ENCODE data around the gene CYP20A1. TPM values are rescaled to one million over a fixed set of nuclear protein-coding genes. Genes with fewer than 3 reads are reported as not detected.
"Not testable (repeated sequence)": the region's sequence is repeated elsewhere in the genome, so short reads cannot be mapped to it uniquely, and the experiment has no call there.

CYP20A1 gene
- total RNA-seq, 4 donors from 2014 or later = 30.5 to 45.1 (median 32.6) TPM

- H3K9me3 ChIP-seq = no peaks in the 10 kb centered on the region
- TF ChIP-seq POLR2AphosphoS5 (IDR thresholded peaks at IDR 0.05) (no peak), EP300 (IDR thresholded peaks at IDR 0.05) (no peak), CTCF (IDR thresholded peaks at IDR 0.05) (no peak), POLR2A (IDR thresholded peaks at IDR 0.05) (no peak)
- H3K36me3 ChIP-seq = peaks cover 0 to 98% of the 10 kb centered on the region in 2 donors
- H3K4me3 ChIP-seq = no peak overlapping the region
- ATAC-seq = no peak
- H3K27me3 ChIP-seq = no peaks in the 10 kb centered on the region
- H3K4me1 ChIP-seq = no peaks in the 10 kb centered on the region
- 60 to 83% methylated on average over 1 to 6 of the region's 6 CpGs for WGBS, 2 donors (ENCODE audit: low coverage in 1 of 2)
- H3K27ac ChIP-seq = no peak overlapping the region
These were observed 41.7 kb downstream of the CYP20A1 start for GRCh38 chr2:203280428-203281064.

GRCh38 chr2:203282101-203282500, 43.3 kb downstream of the CYP20A1 start:
- no peaks in the 10 kb centered on the region for H3K4me1 ChIP-seq
- 86 to 100% methylated on average over 2 to 4 of the region's 7 CpGs for WGBS, 2 donors (ENCODE audit: low coverage in 1 of 2)
- no peaks in the 10 kb centered on the region for H3K27me3 ChIP-seq
- no peak overlapping the region for H3K4me3 ChIP-seq
- H3K9me3 ChIP-seq = no peaks in the 10 kb centered on the region
- TF ChIP-seq POLR2AphosphoS5 (IDR thresholded peaks at IDR 0.05) (no peak), CTCF (IDR thresholded peaks at IDR 0.05) (no peak), EP300 (IDR thresholded peaks at IDR 0.05) (no peak), POLR2A (IDR thresholded peaks at IDR 0.05) (no peak)
- peaks cover 0 to 98% of the 10 kb centered on the region in 2 donors for H3K36me3 ChIP-seq
- no peak overlapping the region for H3K27ac ChIP-seq
- ATAC-seq = no peak

GRCh38 chr2:203286532-203286931, 47.7 kb downstream of the CYP20A1 start:
- no peaks in the 10 kb centered on the region for H3K4me1 ChIP-seq
- peaks cover 0 to 85% of the 10 kb centered on the region in 2 donors for H3K36me3 ChIP-seq
- H3K27me3 ChIP-seq = no peaks in the 10 kb centered on the region
- ATAC-seq = no peak
- H3K4me3 ChIP-seq = no peak overlapping the region
- TF ChIP-seq EP300 (IDR thresholded peaks at IDR 0.05) (no peak), CTCF (IDR thresholded peaks at IDR 0.05) (no peak), POLR2AphosphoS5 (IDR thresholded peaks at IDR 0.05) (no peak), POLR2A (IDR thresholded peaks at IDR 0.05) (no peak)
- WGBS, 2 donors (ENCODE audit: low coverage in 1 of 2) = 93 to 94% methylated on average over 2 of the region's 2 CpGs
- no peaks in the 10 kb centered on the region for H3K9me3 ChIP-seq
- no peak overlapping the region for H3K27ac ChIP-seq

- Histone ChIP-seq H3K27ac (no peak overlapping the region), H3K27me3 (no peaks in the 10 kb centered on the region), H3K9me3 (no peaks in the 10 kb centered on the region), H3K4me3 (no peak overlapping the region), H3K4me1 (no peaks in the 10 kb centered on the region), H3K36me3 (peaks cover 0 to 66% of the 10 kb centered on the region in 2 donors)
- ATAC-seq = no peak
- no peak for TF ChIP-seq CTCF (IDR thresholded peaks at IDR 0.05)
- TF ChIP-seq POLR2A (IDR thresholded peaks at IDR 0.05) = no peak
- no peak for TF ChIP-seq EP300 (IDR thresholded peaks at IDR 0.05)
- TF ChIP-seq POLR2AphosphoS5 (IDR thresholded peaks at IDR 0.05) = no peak
- WGBS, 2 donors (ENCODE audit: low coverage in 1 of 2) = 100% methylated on average over 1 of the region's 3 CpGs; no CpG with 5 or more reads in 1 of the 2 donors
These were observed 62.8 kb downstream of the CYP20A1 start for GRCh38 chr2:203301667-203302066.

GRCh38 chr2:203302586-203302985, 63.8 kb downstream of the CYP20A1 start:
- not testable (repeated sequence) for H3K4me3 ChIP-seq, ATAC-seq, H3K9me3 ChIP-seq, H3K4me1 ChIP-seq, H3K27me3 ChIP-seq, H3K27ac ChIP-seq
- 82 to 97% methylated on average over 2 to 8 of the region's 8 CpGs for WGBS, 2 donors (ENCODE audit: low coverage in 1 of 2)
- H3K36me3 ChIP-seq = peaks cover 0 to 66% of the 10 kb centered on the region in 2 donors
